H1 (cell line): Measurements from ENCODE around the gene HTR2C. TPM values are rescaled to one million over a fixed set of nuclear protein-coding genes. Genes with fewer than 3 reads are reported as not detected.

Experiments used
- POLR2AphosphoS5 ChIP-seq: IDR thresholded peaks from 2 replicates; pipeline ENCODE4 v1.6.1; 2011; ENCODE audit warnings: low read depth, low read length
- SIN3A ChIP-seq, 2 experiments: IDR thresholded peaks in 1 of 2; conservative IDR thresholded peaks in 1 of 2; 2 replicates each; pipeline ENCODE4 v1.6.1; 2011 to 2012; ENCODE audit warnings: low read length in 2 of 2, improper control_type of control experiment in 1 of 2, low read depth in 1 of 2, mild to moderate bottlenecking in 1 of 2
- ZNF274 ChIP-seq: IDR thresholded peaks from 2 replicates; pipeline ENCODE4 v1.7.0; 2012; ENCODE audit warnings: low read length, borderline replicate concordance; ENCODE audit errors: extremely low read depth
- polyA plus RNA-seq, 7 experiments: library from polyadenylated mRNA; depleted of rRNA in 3 of 7; stranded (reverse) in 5 of 7; unstranded in 2 of 7; fragments of >200 nt in 5 of 7; fragments of 200-250 nt in 2 of 7; gene quantifications; 1 replicate in 5 of 7; 2 replicates in 1 of 7; 4 replicates in 1 of 7; pipeline versions ENCODE4 v1.2.1 to v1.2.3, GENCODE V29; 2011 to 2013; ENCODE audit warnings: missing spikeins in 2 of 7, mixed read lengths in 2 of 7
- total RNA-seq: library from RNA; stranded (reverse); fragmentation: NEBNext Ultra II Directional; extraction: Animal tissue kit (Norgen Biotek cat#: 25700); gene quantifications from 2 replicates; pipeline ENCODE4 v1.2.1, GENCODE V29; 2021
- TF ChIP-seq, protein P1 (sequence below): IDR thresholded peaks from 2 replicates; pipeline ENCODE4 v1.6.1; 2011; ENCODE audit warnings: low read depth, mild to moderate bottlenecking, low read length; ENCODE audit not compliant: insufficient read depth

Gene HTR2C
- total and polyA plus RNA-seq, 2 of the 8 experiments (the other 6 are each of a cell fraction or from before 2014, with no cell fraction given): 1.7 to 2.0 TPM

DNA sequence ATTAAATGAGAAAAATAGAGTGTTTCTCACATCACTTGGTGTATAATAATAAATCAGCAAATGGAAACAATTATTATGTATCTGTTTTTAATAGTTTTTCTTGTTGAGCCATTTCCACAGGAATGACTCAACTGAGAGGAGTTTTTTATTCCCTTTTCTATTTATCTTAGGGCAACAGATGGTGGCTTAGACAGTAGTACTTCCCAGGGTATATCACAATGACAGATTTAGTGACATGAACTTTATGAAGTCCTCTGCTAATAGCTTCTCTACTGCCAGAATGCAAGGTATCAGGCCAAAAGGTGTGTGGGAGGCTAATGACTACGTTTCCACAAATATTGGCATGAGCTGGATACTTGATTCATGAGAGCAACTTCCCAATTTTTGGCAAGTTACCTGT is 126.7 kb downstream of the HTR2C start (continued):
- no peak for TF ChIP-seq SIN3A (conservative IDR thresholded peaks at IDR 0.05 in 1 of 2, IDR thresholded peaks at IDR 0.05 in 1 of 2; ENCODE audit: low read depth in 1 of 2, low read length in 2 of 2)
- no peak for TF ChIP-seq ZNF274
- TF ChIP-seq, protein P1, sequence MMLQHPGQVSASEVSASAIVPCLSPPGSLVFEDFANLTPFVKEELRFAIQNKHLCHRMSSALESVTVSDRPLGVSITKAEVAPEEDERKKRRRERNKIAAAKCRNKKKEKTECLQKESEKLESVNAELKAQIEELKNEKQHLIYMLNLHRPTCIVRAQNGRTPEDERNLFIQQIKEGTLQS: no peak
- TF ChIP-seq POLR2AphosphoS5: no peak
